Nephron progenitor cell (in vitro differentiated cells): Measurements from ENCODE around the gene MTHFD1.

Experiments
- DNase-seq: peaks from one replicate; pipeline ENCODE4 v3.0.0; 2021
- H3K27ac Mint-ChIP-seq: 2 replicates; pipeline ENCODE4 v1.8.0; 2021; ENCODE audit warnings: mild to moderate bottlenecking, moderate library complexity, mixed read lengths
- H3K27me3 Mint-ChIP-seq: 2 replicates; pipeline ENCODE4 v1.8.0; 2021; ENCODE audit warnings: mild to moderate bottlenecking, low read depth, mixed read lengths; ENCODE audit not compliant: poor library complexity
- H3K36me3 Mint-ChIP-seq: 2 replicates; pipeline ENCODE4 v1.8.0; 2021; ENCODE audit warnings: low read depth, mixed read lengths
- H3K4me1 Mint-ChIP-seq: 2 replicates; pipeline ENCODE4 v1.8.0; 2021; ENCODE audit warnings: mixed read lengths
- H3K4me3 Mint-ChIP-seq: 2 replicates; pipeline ENCODE4 v1.8.0; 2021; ENCODE audit warnings: mild to moderate bottlenecking, moderate library complexity, mixed read lengths
- H3K9me3 Mint-ChIP-seq: 2 replicates; pipeline ENCODE4 v1.8.0; 2021; ENCODE audit warnings: mild to moderate bottlenecking, moderate library complexity, mixed read lengths
- CTCF ChIP-seq: fragments of 200-600 bp; sonication (generic); IDR thresholded peaks from 2 replicates; pipeline ENCODE4 v1.5.0; 2021; ENCODE audit warnings: antibody characterized with exemption

Gene MTHFD1

GRCh38 chr14:64447876-64448670, 59.9 kb downstream of the MTHFD1 start:
- DNase-seq = no peak
- no peak for TF ChIP-seq CTCF
- peak overlapping the region; percentile 54 for H3K27ac Mint-ChIP-seq

DNA sequence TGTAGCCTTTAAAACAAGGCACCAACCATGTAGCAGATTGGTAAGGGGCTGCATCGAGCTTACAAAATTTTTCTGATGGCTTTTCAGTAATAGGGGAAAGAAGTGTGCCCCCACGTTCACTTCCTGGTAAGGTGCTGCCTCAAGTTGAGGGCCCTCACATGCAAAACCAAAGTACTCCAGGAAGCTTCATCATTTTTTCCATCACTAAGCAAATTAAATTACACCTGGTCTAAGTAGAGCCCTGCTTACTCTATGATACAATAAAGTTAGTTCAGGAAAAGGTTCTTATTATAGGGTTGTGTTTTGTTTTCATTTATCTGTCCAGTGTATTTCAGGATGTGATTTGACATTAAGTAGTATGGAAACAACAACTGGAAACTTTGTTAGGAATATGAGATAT, 62.1 kb downstream of the MTHFD1 start:
- no peak for DNase-seq
- Mint-ChIP-seq H3K27ac (peak overlapping the region; percentile 66), H3K9me3 (no peaks in the 10 kb centered on the region), H3K36me3 (peaks cover 50% of the 10 kb centered on the region), H3K27me3 (no peaks in the 10 kb centered on the region), H3K4me3 (no peak overlapping the region), H3K4me1 (peaks cover 11% of the 10 kb centered on the region)
- TF ChIP-seq CTCF = no peak

More at GRCh38 chr14:64447876-64448670, 59.9 kb downstream of the MTHFD1 start:
- H3K4me1 Mint-ChIP-seq = peaks cover 27% of the 10 kb centered on the region
- H3K27me3 Mint-ChIP-seq = no peaks in the 10 kb centered on the region
- H3K4me3 Mint-ChIP-seq = no peak overlapping the region
- no peaks in the 10 kb centered on the region for H3K9me3 Mint-ChIP-seq
- H3K36me3 Mint-ChIP-seq = peaks cover 32% of the 10 kb centered on the region

DNA sequence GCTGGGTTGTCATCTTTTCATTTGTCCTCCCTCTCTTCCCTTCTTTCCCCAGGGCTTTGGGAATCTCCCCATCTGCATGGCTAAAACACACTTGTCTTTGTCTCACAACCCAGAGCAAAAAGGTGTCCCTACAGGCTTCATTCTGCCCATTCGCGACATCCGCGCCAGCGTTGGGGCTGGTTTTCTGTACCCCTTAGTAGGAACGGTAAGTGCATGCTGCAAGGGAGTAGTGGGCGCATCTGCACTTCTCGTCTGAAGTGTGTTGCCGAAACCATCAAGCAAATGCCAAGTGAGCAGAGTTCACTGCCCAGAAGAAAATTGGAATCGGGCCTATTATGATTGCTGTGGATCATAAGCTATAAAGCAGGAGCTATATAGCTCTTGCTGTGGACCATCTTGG, 66.5 kb downstream of the MTHFD1 start:
- H3K36me3 Mint-ChIP-seq = peaks cover 32% of the 10 kb centered on the region
- H3K27ac Mint-ChIP-seq = no peak overlapping the region
- no peak overlapping the region for H3K4me3 Mint-ChIP-seq
- no peaks in the 10 kb centered on the region for H3K9me3 Mint-ChIP-seq
- no peaks in the 10 kb centered on the region for H3K27me3 Mint-ChIP-seq
- DNase-seq = no peak
- TF ChIP-seq CTCF = no peak
- H3K4me1 Mint-ChIP-seq = no peaks in the 10 kb centered on the region

GRCh38 chr14:64459405-64460136, 71.4 kb downstream of the MTHFD1 start:
- Mint-ChIP-seq H3K4me3 (no peak overlapping the region), H3K27ac (no peak overlapping the region), H3K27me3 (peaks cover 5% of the 10 kb centered on the region), H3K4me1 (no peaks in the 10 kb centered on the region), H3K36me3 (peaks cover 8% of the 10 kb centered on the region), H3K9me3 (no peaks in the 10 kb centered on the region)
- no peak for TF ChIP-seq CTCF
- DNase-seq = no peak

- Mint-ChIP-seq H3K4me1 (peaks cover 10% of the 10 kb centered on the region), H3K27me3 (peaks cover 13% of the 10 kb centered on the region), H3K9me3 (no peaks in the 10 kb centered on the region), H3K4me3 (no peak overlapping the region), H3K36me3 (peaks cover 5% of the 10 kb centered on the region), H3K27ac (no peak overlapping the region)
- no peak for DNase-seq
- TF ChIP-seq CTCF = no peak
These were observed 73.1 kb downstream of the MTHFD1 start for GRCh38 chr14:64461221-64461620.
